Activated CD8-positive, alpha-beta memory T cell treated with anti-CD3 and anti-CD28 coated beads, Interleukin-2, amount 10 ng/mL, durations not matched to agents 7 days and 5 days (primary cell): ENCODE results near the gene ONECUT1. TPM values are rescaled to one million over a fixed set of nuclear protein-coding genes. Genes with fewer than 3 reads are reported as not detected.
A peak's percentile ranks its signal among the peaks of the same experiment; 100 is the strongest.

Experiments used
- ATAC-seq: fragments of 150-1000 bp; cut with Tn5 transposase; one replicate; pipeline ENCODE4 v1.10.0; 2021; ENCODE audit warnings: moderate library complexity
- CTCF ChIA-PET: fragments of 350-600 bp; sonication (Branson Sonifier 250); formaldehyde crosslinking; loops from one replicate; lab custom pipeline; 2021; ENCODE audit warnings: antibody characterized with exemption; lab: Charles Lee
- DNase-seq: peaks from one replicate; pipeline ENCODE4 v3.0.0-alpha.2; 2020
- H3K27ac Mint-ChIP-seq: one replicate; pipeline ENCODE4 v1.8.0; 2021; ENCODE audit warnings: mild to moderate bottlenecking, mixed read lengths
- H3K27me3 Mint-ChIP-seq: one replicate; pipeline ENCODE4 v1.8.0; 2021; ENCODE audit warnings: mixed read lengths
- H3K36me3 Mint-ChIP-seq: one replicate; pipeline ENCODE4 v1.8.0; 2021; ENCODE audit warnings: mild to moderate bottlenecking, mixed read lengths
- H3K4me1 Mint-ChIP-seq: one replicate; pipeline ENCODE4 v1.8.0; 2021; ENCODE audit warnings: mixed read lengths
- H3K4me3 Mint-ChIP-seq: one replicate; pipeline ENCODE4 v1.8.0; 2021; ENCODE audit warnings: mild to moderate bottlenecking, moderate library complexity, mixed read lengths
- H3K9me3 Mint-ChIP-seq: one replicate; pipeline ENCODE4 v1.8.0; 2022; ENCODE audit warnings: low read depth, mixed read lengths
- total RNA-seq, 2 experiments: library from RNA; stranded (reverse); gene quantifications; one replicate each; pipeline ENCODE4 v1.2.3, GENCODE V29; 2021

Gene ONECUT1
- total RNA-seq, 2 experiments from 2014 or later: not detected

DNA sequence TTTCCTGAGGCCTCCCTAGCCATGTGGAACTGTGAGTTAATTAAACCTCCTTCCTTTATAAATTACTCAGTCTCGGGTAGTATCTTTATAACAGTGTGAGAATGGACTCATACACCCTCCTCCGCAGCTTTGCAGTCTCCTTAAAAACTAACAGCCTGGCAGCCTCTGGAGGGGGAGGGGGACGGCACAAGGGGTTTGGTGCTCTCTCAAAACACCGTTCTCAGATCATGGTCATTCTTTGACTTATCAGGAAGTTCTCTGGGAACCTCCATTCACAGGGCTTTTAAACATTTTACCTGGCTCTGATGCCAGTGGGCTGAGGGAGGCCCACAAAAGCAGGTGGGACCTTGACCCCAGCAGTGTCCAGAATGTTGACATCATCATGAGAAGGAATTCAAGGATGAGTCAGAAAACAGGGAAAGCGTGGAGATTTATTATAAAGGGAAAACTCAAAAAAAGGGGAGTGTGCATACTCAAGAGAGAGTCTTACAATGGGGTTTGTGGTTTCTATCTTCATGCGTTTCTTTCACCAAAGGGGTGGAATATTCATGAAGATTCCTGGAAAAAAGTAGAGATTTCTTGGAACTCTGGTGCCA, 43.9 kb downstream of the ONECUT1 start:
- Mint-ChIP-seq H3K27ac (no peak overlapping the region), H3K9me3 (no peaks in the 10 kb centered on the region), H3K4me3 (no peak overlapping the region), H3K36me3 (no peaks in the 10 kb centered on the region), H3K4me1 (no peaks in the 10 kb centered on the region), H3K27me3 (peaks cover 40% of the 10 kb centered on the region)
- ATAC-seq (no peak), DNase-seq (no peak)
- CTCF ChIA-PET: no interaction called here

DNA sequence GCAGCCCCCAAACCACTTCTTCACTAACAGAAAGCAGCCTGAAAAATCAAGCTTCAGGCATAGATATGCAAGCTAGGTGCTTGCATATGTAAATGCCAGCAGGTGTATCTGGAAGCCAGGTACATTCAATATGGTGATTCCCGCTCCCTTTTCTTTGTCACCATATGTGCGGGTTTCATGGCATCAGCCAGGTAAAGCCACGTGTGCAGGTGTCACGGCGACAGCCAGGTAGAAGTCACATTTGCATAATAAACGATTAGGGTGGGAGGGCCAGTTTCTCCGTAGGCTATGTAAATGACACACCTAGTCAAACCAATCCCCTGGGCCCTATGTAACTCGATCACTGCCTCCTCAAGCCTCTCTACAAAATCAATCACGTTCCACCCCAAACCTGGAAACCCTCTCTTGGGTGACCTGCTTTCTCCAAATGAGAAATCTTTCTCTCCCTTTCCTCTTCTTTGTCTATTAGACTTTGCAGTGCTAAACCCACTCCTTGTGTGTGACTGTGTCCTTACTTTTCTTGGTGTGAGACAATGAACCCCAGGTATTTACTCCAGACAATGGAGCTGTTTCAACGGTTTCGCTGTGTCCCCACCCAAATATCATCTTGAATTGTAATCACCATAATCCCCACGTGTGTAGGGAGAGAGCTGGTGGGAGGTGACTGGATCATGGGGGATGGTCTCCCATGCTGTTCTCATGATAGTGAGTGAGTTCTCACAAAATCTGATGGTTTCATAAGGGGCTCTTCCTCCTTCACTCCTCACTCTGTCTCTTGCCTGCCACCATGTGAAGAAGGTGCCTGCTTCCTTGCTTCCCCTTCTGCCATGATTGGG, 44.6 kb downstream of the ONECUT1 start:
- no peaks in the 10 kb centered on the region for H3K36me3 Mint-ChIP-seq

GRCh38 chr15:52738311-52738710, 51.8 kb downstream of the ONECUT1 start:
- DNase-seq (no peak), ATAC-seq (no peak)
- CTCF ChIA-PET: interaction anchor here (0.7 to 1.8 kb wide), 5 partner anchors 15 to 487 kb away, joined by 3 to 6 read pairs (median 3); no protein-coding TSS in a partner anchor

More for the DNA sequence above, 44.6 kb downstream of the ONECUT1 start:
- Mint-ChIP-seq H3K27ac (no peak overlapping the region), H3K4me1 (no peaks in the 10 kb centered on the region), H3K27me3 (peaks cover 35% of the 10 kb centered on the region), H3K4me3 (no peak overlapping the region), H3K9me3 (no peaks in the 10 kb centered on the region)
- CTCF ChIA-PET: no interaction called here
- ATAC-seq (no peak), DNase-seq (no peak)

GRCh38 chr15:52737720-52738119, 52.4 kb downstream of the ONECUT1 start:
- Mint-ChIP-seq H3K27ac (no peak overlapping the region), H3K4me3 (no peak overlapping the region), H3K4me1 (peaks cover 25% of the 10 kb centered on the region), H3K9me3 (no peaks in the 10 kb centered on the region), H3K27me3 (peaks cover 19% of the 10 kb centered on the region), H3K36me3 (no peaks in the 10 kb centered on the region)
- no peak for DNase-seq
- CTCF ChIA-PET: interaction anchor here (0.7 to 1.8 kb wide), 5 partner anchors 16 to 487 kb away, joined by 3 to 6 read pairs (median 3); no protein-coding TSS in a partner anchor
- no peak for ATAC-seq

More at GRCh38 chr15:52738311-52738710, 51.8 kb downstream of the ONECUT1 start:
- H3K27me3 Mint-ChIP-seq: peaks cover 19% of the 10 kb centered on the region
- H3K36me3 Mint-ChIP-seq: no peaks in the 10 kb centered on the region
- H3K27ac Mint-ChIP-seq: no peak overlapping the region
- peaks cover 20% of the 10 kb centered on the region for H3K4me1 Mint-ChIP-seq
- no peak overlapping the region for H3K4me3 Mint-ChIP-seq
- H3K9me3 Mint-ChIP-seq: no peaks in the 10 kb centered on the region

GRCh38 chr15:52735231-52736089, 54.7 kb downstream of the ONECUT1 start:
- Mint-ChIP-seq H3K4me1 (peaks cover 27% of the 10 kb centered on the region), H3K36me3 (no peaks in the 10 kb centered on the region), H3K27me3 (peaks cover 16% of the 10 kb centered on the region), H3K9me3 (no peaks in the 10 kb centered on the region), H3K4me3 (no peak overlapping the region), H3K27ac (no peak overlapping the region)
- DNase-seq: peak; percentile 79
- ATAC-seq: peak; percentile 92
- CTCF ChIA-PET: interaction anchor here (0.6 to 7.6 kb wide), 22 partner anchors 9 to 1085 kb away, joined by 3 to 131 read pairs (median 3); partner anchors contain the start of gene MYO5A

DNA sequence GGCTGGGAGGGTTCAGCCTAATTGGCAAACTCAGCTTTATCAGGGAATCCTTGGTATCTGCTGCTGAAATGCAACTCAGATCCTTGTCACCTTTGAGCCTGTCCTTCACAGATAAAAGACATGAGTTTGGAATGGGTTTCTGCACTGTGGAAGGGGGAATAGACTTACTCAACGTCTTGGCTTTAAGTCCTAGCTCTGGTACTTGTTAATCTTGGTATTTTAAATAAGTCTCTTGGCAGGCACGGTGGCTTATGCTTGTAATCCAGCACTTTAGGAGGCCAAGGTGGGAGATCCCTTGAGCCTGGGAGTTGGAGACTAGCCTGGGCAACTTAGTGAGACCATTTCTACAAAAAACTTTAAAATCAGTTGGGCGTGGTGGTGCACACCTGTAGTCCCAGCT, 55.8 kb downstream of the ONECUT1 start:
- Mint-ChIP-seq H3K4me3 (no peak overlapping the region), H3K9me3 (no peaks in the 10 kb centered on the region), H3K27ac (no peak overlapping the region), H3K27me3 (peaks cover 5% of the 10 kb centered on the region), H3K36me3 (no peaks in the 10 kb centered on the region), H3K4me1 (peaks cover 37% of the 10 kb centered on the region)
- ATAC-seq (no peak), DNase-seq (no peak)
- CTCF ChIA-PET: interaction anchor here (0.8 to 7.6 kb wide), 16 partner anchors 10 to 555 kb away, joined by 3 to 131 read pairs (median 4); partner anchors contain the start of gene MYO5A

DNA sequence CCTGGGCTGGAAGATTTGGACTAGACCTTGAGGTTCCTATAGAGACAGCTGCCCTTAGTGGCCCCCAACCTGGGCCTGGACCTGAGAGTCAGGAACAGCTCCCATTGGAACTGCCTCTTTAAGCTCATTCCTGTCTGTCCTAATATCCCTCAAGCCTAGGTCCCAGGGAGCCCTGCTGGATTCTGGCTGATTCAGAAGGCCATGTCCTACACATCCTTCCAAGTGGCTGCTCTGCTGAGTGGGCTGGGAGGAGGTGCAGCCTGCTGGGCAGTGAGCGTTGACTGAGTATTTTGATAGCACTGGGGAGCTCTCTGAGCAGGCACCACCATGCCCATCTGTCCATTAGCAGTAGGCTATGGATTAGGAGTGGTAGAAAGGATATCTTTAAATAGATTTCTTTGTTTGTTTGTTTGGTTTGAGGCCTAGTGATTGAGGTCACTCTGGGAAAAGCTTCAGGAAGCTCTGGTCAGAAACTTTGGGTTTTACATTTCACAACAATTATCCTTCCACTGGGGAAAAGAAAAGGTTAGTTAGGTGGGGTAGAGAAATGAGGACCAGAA, 56.4 kb downstream of the ONECUT1 start:
- no peak overlapping the region for H3K4me3 Mint-ChIP-seq
- ATAC-seq: no peak
- peaks cover 37% of the 10 kb centered on the region for H3K4me1 Mint-ChIP-seq
- CTCF ChIA-PET: interaction anchor here (0.7 to 7.6 kb wide), 15 partner anchors 9 to 575 kb away, joined by 3 to 131 read pairs (median 4); partner anchors contain the start of gene MYO5A
- H3K9me3 Mint-ChIP-seq: no peaks in the 10 kb centered on the region
- no peak for DNase-seq
- no peaks in the 10 kb centered on the region for H3K36me3 Mint-ChIP-seq
- H3K27me3 Mint-ChIP-seq: peaks cover under 1% of the 10 kb centered on the region
- no peak overlapping the region for H3K27ac Mint-ChIP-seq

DNA sequence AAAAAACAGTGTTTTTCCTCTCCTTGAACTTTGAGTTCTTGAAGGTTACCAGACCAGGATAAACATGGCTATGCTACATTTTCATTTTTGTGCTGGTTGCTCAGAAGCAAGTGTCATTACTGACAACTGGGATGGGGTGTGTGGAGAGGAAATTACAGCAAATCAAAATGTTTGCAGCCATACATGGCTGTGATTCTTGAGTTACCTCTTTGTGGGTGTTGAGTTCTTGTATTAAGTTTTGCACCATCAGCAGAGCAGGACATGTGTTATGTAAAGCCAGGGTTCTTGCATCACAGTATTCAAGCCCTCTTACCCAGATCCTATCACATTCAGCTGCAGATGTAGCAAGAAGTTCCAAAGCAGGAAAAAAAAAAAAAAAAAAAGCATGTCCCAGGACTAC, 57.0 kb downstream of the ONECUT1 start:
- H3K27me3 Mint-ChIP-seq: no peaks in the 10 kb centered on the region
- no peak overlapping the region for H3K4me3 Mint-ChIP-seq
- CTCF ChIA-PET: interaction anchor here (0.7 to 7.6 kb wide), 6 partner anchors 198 to 574 kb away, joined by 3 to 131 read pairs (median 18); partner anchors contain the start of gene MYO5A
- ATAC-seq (no peak), DNase-seq (no peak)
- no peaks in the 10 kb centered on the region for H3K36me3 Mint-ChIP-seq
- peaks cover 37% of the 10 kb centered on the region for H3K4me1 Mint-ChIP-seq
- H3K9me3 Mint-ChIP-seq: no peaks in the 10 kb centered on the region
- H3K27ac Mint-ChIP-seq: no peak overlapping the region

DNA sequence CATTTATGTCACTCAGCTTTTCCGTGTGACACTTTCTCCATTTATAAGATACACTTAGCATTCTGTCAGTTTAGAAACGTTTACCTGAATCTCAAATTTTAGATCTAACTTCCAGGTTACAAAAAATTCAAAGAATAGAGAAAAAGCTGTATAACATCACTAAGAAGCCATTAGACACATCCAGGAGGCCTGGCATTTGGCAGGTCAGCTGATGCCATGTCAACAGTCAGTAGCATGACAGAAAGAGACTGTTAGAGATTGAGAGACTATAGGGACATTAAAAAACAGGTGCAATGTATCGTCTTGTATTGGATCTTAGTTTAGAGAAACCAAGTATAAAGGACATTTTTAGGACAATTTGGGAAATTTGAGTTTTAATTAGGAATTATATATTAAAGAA, 57.6 kb downstream of the ONECUT1 start:
- Mint-ChIP-seq H3K4me1 (peaks cover 37% of the 10 kb centered on the region), H3K36me3 (no peaks in the 10 kb centered on the region), H3K27me3 (no peaks in the 10 kb centered on the region), H3K27ac (no peak overlapping the region), H3K4me3 (no peak overlapping the region), H3K9me3 (no peaks in the 10 kb centered on the region)
- CTCF ChIA-PET: interaction anchor here (1.0 to 7.6 kb wide), 3 partner anchors 198 to 474 kb away, joined by 4 to 131 read pairs (median 23); no protein-coding TSS in a partner anchor
- ATAC-seq (no peak), DNase-seq (no peak)

- H3K27ac Mint-ChIP-seq: no peak overlapping the region
- H3K36me3 Mint-ChIP-seq: no peaks in the 10 kb centered on the region
- CTCF ChIA-PET: interaction anchor here (0.7 to 7.6 kb wide), 4 partner anchors 269 to 1071 kb away, joined by 3 to 131 read pairs (median 14); no protein-coding TSS in a partner anchor
- no peaks in the 10 kb centered on the region for H3K27me3 Mint-ChIP-seq
- no peaks in the 10 kb centered on the region for H3K9me3 Mint-ChIP-seq
- DNase-seq (no peak), ATAC-seq (no peak)
- H3K4me3 Mint-ChIP-seq: no peak overlapping the region
- H3K4me1 Mint-ChIP-seq: peaks cover 37% of the 10 kb centered on the region
Observed at GRCh38 chr15:52731732-52732470, 58.2 kb downstream of the ONECUT1 start.

- Mint-ChIP-seq H3K9me3 (no peaks in the 10 kb centered on the region), H3K27ac (no peak overlapping the region), H3K36me3 (no peaks in the 10 kb centered on the region), H3K27me3 (no peaks in the 10 kb centered on the region), H3K4me3 (no peak overlapping the region), H3K4me1 (peaks cover 35% of the 10 kb centered on the region)
- no peak for ATAC-seq
- DNase-seq: no peak
- CTCF ChIA-PET: interaction anchor here (0.7 to 7.6 kb wide), 4 partner anchors 268 to 1070 kb away, joined by 3 to 131 read pairs (median 14); no protein-coding TSS in a partner anchor
Observed at GRCh38 chr15:52731004-52731403, 59.1 kb downstream of the ONECUT1 start.

GRCh38 chr15:52730594-52730993, 59.5 kb downstream of the ONECUT1 start:
- Mint-ChIP-seq H3K9me3 (no peaks in the 10 kb centered on the region), H3K27me3 (no peaks in the 10 kb centered on the region), H3K27ac (peak overlapping the region; percentile 57), H3K4me3 (no peak overlapping the region), H3K36me3 (no peaks in the 10 kb centered on the region), H3K4me1 (peaks cover 35% of the 10 kb centered on the region)
- CTCF ChIA-PET: interaction anchor here (4.1 to 7.6 kb wide), 2 partner anchors 399 to 472 kb away, joined by 23 to 131 read pairs; no protein-coding TSS in a partner anchor
- ATAC-seq (no peak), DNase-seq (no peak)
